NCI-H187 (cell line): ENCODE results near the gene TMPRSS11B.
"Not testable (repeated sequence)": the region's sequence is repeated elsewhere in the genome, so short reads cannot be mapped to it uniquely, and the experiment has no call there.

ENCODE experiments used
- DNase-seq, 2 experiments: peaks; one replicate each; lab custom pipeline; 2025; lab: John Stamatoyannopoulos, UW

TMPRSS11B gene, protein sequence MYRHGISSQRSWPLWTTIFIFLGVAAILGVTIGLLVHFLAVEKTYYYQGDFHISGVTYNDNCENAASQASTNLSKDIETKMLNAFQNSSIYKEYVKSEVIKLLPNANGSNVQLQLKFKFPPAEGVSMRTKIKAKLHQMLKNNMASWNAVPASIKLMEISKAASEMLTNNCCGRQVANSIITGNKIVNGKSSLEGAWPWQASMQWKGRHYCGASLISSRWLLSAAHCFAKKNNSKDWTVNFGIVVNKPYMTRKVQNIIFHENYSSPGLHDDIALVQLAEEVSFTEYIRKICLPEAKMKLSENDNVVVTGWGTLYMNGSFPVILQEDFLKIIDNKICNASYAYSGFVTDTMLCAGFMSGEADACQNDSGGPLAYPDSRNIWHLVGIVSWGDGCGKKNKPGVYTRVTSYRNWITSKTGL

DNA sequence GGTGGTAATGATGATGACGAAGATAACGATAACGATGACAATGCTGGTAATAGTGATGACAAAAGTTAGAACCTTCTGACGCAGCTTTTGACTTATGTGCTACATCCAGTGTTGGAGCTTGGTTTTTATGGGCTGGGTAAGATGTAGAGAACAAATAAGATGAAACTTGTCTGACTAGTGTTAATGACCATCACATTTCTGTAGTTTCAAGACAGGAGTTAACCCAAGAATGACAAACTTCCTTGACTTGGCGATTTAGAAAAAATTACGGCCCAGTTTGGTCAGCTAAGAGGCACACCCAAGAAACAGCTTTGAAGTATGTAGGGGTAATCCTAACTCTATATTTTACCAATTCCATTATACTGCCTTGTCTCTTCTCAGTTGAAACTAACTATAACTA is at the start of gene TMPRSS11B:
TMPRSS11B (minus strand) TSS at position 101 of the 400 bp plus-strand sequence. CDS start 136 bp downstream, outside the sequence.
- DNase-seq: no peak

DNA sequence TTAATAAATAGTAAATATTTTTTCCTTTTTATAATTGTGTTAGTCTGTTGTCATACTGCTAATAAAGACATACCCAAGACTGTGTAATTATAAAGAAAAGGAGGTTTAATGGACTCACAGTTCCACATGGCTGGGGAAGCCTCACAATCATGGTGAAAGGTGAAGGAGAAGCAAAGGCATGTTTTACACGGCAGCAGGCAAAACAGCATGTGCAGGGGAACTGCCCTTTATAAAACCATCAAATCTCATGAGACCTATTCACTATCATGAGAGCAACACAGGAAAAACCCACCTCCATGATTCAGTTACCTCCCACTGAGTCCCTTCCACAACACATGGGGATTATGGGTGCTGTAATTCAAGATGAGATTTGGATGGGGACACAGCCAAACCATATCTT is 45.8 kb upstream of the TMPRSS11B start:
- DNase-seq: no peak

DNA sequence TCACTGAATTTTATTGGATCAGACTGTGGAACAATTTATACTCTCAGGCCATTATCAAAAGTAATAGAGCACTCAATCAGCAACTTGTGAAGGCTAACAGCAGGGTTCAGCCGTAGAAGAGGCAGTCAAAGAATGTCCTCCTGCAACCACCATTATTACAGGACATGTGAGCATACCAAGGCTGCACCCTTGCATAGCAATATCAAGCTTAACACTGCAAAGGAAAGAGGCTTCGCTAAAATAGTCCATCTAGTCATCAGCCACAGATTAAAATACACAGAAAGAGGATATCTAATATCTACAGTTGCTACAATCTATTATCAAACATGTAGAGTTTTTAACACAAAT is 42.9 kb upstream of the TMPRSS11B start:
- no peak for DNase-seq

DNA sequence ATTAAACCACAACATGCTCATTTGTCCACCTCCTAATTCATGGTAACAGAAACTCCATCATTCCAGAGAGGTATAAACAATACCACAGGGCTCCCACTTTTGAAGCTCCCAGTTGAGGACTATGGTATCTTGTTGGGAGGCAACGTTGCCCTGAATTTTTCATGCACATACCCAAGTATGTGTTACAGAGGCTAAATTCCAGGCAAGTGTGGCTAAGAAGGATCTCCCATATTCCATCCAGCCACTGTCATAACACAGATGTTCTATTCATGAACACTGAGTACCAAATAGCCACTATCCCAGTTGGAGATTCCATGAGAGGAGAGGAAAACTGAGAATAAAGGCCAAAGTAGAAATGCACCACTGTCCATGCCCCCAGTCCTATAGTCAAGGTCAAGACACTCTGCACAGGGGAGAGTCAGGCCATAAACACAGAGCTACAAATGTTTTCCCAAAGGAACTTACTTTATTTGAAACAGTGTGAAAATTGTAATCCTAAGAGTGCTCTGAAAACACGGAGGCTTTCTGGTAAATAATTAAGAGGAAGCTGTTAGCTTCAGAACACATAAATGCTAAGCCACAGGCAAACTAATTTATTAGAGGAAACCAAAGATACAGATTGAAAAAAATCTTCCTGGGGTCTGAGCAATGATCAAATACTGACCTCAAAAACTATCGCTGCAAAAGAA is 42.4 kb upstream of the TMPRSS11B start:
- DNase-seq: no peak

DNA sequence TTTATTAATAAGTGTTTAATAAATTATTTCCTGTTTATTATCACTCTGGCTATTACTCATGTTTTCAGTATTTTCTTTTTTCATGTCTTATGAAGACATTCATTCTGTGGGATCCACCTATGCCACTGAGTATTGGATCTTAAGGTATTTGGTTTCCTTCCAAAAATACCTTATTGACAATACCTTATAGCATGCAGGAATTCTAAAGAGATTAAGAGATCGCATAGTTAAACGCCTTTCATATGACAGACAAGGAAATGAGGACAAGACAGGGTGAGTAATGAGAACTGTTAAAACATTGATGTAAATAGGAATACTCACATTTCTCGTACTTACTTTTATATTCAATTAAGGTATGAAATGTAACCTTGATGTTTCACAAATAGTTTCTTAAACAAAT is 38.2 kb upstream of the TMPRSS11B start:
- no peak for DNase-seq

DNA sequence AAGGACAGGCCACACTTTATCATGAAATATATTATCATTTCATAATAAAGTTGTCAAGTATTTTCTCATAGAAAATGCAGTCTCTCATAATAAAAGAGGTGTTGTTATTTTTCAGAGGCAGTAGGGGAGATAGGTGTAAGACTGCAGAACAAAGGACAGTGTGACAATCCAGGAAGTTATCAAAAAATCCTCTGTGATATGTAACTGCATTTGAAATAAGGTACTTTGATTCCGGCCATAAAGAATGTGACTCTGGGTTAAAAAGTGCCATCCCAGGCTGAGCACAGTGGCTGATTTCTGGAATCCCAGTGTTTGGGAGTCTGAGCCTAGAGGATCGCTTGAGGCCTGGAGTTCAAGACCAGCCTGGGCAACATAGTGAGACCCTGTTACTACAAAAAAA is 37.6 kb upstream of the TMPRSS11B start:
- no peak for DNase-seq

DNA sequence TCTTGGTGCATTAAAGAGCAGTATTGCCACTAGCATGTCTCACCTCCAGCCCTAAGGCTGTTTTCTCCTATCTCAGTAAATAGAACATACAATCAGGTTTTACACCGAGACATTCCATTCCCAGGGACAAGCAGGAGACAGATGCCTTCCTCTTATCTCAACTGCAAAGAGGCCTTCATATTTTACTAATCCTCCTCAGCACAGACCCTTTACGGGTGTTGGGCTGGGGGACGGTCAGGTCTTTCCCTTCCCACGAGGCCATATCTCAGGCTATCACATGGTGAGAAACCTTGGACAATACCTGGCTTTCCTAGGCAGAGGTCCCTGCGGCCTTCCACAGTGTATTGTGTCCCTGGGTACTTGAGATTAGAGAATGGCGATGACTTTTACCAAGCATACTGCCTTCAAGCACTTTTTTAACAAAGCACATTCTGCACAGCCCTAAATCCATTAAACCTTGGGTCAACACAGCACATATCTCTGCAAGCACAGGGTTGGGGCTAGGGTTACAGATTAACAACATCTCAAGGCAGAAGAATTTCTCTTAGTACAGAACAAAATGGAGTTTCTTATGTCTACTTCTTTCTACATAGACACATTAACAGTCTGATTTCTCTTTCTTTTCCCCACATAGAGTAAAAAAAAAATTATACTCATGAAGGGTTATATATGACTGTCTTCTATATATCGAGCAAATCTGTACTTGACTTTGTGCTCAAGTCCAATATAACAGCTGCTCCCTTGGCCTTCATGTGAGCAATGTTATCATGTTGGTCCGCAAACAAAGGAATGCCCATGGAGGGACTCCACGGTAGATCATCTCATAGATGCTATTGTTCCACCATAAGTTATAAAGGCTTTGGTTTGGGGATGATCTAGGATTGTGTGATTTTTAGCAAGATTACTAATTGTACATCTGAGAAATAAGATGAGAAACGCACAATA is 36.6 kb upstream of the TMPRSS11B start:
- not testable (repeated sequence) for DNase-seq

DNA sequence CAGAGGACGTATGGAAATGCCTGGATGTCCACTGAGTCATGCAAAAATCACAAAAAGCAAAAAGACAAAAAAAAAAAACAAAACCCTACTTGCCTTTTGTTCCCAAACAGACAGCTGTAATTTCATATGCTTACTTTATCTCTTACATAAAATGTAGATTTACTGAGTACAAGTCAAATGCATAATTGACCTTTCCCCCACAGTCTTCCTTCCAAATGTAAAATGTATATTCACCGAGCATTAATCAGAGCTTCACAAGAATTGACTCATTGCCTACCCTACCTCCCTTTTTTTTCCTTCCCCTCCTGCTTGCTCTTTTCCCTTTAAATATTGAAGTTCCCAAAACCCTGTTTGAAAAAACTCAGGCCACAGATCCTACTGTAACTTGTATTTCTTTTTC is 32.5 kb upstream of the TMPRSS11B start:
- no peak for DNase-seq

DNA sequence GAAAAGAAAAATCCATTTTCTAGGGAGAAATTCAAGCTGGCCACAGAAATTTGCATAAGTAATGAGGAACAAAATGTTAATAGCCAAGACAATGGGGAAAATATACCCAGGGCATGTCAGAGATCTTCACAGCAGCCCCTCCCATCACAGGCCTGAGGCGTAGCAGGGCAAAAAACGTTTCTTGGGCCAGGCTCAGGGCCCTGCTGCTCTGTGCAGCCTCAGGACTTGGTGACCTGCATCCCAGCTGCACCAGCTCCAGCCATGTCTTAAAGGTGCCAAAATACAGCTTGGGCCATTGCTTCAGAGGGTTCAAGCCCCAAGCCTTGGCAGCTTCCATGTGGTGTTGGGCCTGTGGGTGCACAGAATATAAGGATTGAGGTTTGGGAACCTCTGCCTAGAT is 32.1 kb upstream of the TMPRSS11B start:
- no peak for DNase-seq

DNA sequence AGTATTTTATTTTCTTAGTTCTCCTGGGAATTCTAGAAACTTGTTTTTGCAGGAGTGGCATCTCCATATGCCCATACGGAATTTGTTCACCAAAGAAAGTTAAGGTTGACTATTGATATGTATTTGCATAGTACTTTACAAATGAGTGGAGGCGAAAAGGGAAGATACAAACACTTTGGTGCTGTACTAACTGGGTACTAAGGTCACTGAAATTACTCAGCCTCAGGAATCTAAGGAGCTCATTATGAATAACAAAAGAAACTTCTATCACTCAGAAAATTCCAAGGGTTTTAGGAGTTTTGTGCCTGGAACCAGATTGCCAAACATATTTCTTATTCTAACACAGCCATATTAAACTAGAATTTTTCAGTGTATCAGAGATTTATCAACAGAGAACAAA is 27.4 kb upstream of the TMPRSS11B start:
- no peak for DNase-seq

DNA sequence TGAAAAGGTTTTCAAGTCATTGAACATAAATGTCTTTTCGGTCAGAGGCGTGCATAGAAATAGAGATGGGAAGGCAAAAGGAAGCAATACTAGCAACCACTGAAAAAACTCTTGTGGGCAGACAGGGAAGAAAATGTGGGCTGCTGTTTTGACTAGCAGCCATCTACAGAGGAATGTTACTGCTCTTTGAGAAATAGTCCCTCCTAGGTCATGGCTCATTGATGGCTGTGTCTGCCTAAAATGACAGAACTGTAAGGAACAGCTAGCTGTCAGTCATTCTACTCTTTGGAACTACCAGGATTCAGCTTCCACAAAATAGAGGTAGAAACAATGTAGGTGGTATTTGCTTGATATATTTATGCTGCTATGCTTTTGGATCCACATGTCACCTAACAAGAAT is 26.9 kb upstream of the TMPRSS11B start:
- DNase-seq: no peak

DNA sequence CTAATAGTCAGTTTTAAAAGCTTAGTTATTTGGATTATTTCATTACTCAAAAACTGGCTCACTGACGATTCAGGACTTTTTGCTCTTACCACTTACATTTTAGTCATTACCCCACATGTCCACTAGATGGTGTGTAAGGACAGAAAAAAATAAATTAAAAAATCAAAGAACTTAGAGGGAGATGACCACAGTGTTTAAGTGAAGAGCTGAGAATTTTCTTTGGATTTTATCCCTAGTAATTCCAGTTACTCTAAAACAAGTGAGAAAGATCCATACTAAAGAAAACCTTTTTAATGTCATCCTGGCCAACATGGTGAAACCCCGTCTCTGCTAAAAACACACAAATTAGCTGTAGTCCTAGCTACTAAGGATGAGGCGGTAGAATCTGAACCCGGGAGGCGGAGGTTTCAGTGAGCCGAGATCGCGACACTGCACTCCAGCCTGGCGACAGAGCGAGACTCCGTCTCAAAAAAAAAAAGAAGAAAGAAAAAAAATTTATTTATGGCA is 26.4 kb upstream of the TMPRSS11B start:
- peak in 1 of 2 experiments; percentile 18 for DNase-seq

DNA sequence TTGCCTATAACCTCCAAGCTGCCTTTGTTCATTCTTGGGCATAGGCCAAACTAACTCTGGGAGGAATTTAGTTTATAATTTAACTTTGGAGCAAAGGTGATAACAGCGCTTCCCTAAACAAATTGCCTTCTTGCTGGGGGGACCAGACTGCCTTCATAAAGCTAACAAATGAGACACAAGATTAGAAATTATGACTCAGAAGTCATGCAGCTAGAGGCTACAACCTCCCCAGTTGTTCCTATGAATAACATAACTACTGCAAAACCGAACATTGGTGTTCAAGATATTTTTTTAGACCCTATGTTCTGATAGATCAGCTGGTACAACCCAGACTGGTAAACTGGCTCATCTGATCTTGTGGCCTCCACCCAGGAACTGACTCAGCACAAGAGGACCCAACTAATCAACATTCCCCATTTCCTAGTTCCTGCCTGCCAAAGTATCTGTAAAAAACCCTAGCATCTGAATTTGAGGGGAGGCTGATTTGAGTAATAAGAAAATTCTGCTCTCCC is 22.0 kb upstream of the TMPRSS11B start:
- no peak for DNase-seq

DNA sequence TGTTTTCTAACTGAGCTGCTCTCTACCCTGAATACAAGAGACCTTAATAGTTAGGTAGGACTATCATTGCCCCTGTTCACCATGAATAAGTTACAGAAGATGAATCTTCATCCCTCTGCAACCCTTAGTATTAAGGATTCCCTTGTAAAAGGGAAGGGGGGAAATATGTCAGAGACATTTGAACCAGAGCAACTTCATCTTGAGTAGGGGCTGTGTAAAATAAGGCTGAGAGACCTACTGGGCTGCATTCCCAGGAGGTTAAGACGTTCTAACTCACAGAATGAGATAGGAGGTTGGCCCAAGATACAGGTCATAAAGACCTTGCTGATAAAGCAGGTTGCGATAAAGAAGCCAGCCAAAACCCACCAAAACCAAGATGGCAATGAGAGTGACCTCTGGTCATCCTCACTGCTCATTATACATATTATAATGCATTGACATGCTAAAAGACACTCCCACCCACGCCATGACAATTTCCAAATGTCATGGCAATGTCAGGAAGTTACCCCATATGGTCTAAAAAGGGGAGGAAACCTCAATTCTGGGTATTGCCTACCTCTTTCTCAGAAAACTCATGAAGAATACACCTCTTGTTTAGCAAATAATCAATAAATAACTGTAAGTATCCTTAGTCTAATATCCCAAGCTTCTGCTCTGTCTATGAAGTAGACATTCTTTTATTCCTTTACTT is 19.5 kb upstream of the TMPRSS11B start:
- DNase-seq: no peak

DNA sequence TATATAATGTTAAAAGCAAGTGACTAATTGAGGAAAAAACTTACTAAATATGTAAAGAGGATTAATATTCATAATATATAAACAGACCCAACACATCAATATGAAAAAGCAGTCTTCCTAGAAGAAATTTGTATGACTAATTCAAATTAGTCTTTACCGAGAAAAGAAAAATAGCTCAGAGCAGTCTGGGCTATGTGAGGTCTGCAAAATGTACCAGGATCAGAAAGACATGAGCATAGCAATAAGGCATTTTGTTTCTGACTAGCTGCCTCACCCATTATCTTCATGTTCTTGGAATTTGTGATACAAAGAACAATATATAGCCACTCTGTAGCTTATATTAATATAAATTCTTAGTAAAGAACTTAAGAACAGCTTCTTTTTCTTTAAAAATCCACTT is 13.7 kb upstream of the TMPRSS11B start:
- no peak for DNase-seq

DNA sequence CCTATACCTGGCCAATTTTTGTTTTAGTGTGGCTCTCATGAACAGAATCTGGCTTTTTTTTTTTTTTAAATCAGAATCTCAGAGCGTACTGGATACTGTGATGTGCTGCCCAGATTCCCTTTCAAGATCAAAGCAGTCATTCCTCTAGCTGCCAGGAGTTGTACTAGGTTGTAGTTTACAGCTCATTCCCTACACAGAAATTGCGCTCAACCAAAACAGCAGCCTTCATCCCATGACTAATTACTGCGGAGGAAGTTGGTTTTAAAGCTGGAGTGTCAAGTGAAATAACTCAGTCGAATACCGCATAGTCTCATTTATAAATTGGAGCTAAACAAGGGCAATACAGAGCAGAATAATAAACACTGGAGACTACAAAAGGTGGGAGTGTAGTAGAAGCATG is 12.2 kb upstream of the TMPRSS11B start:
- no peak for DNase-seq

DNA sequence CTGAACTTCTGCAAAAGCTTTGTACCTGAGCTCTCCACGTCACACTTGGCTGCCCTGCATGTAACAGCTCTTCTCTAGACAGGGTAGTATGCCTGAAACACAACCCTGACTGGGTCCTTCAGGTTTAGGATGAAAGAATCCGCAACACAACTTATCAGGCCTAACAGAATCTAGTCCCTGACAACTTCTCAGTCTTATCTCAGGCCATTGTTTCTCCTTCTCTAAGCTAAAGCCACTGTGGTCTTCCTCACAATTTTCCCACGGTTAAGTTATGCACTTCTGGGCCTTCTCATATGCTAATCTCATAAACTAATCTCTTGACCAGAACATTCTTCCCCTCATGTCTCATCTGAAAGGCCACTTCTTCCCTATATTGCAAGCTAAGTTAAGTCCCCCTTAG is 10.8 kb upstream of the TMPRSS11B start:
- DNase-seq: no peak

DNA sequence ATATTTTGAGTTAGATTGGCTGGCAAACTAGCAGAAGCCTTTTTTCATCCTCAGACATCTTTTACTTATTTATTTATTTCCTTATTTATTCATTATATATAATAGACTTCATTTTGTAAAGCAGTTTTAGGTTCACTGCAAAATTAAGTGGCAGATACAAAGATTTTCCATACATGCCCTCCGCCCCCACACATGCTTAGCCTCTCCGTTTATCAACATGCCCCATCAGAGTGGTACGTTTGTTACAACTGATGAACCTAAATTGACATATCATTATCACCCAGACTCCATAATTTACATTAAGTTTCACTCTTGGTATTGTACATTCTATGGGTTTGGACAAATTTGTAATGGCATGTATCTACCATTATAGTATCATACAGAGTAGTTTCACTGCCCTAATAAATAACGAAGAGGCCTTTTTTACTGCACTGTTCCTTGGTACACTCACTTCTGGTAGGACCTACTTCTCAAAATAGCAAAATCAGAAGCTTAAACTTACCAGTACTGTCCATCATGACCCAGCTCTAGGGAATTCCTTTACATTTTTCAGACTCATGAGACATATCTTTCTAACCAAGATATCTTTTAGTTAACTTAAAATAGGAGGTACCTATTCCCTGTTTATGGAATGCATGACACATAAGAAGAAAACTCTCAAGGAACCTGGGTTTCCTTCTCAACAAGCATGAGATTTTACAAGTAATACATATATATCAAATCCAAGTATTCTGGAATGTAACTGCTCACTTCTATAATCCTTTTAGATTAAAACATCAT is 4.8 kb upstream of the TMPRSS11B start:
- no peak for DNase-seq

DNA sequence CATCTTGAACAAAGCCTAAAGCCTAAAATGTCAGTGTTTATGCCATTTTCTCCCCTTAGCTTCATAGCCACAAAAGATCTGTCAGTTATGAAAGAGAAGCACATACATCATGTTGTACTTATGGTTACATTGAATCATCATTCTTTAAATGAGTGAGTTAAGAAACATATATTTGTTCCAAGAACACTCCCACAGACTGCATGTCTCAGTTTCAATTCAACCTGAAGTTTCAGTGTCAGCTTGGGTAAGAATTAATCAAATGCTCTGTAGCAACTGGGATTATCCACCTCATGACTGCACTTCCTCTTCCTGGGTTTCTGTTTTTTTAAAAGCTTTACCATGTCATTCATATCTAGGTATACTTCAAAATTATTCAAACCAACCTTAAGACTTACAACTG is 3.9 kb upstream of the TMPRSS11B start:
- DNase-seq: no peak

DNA sequence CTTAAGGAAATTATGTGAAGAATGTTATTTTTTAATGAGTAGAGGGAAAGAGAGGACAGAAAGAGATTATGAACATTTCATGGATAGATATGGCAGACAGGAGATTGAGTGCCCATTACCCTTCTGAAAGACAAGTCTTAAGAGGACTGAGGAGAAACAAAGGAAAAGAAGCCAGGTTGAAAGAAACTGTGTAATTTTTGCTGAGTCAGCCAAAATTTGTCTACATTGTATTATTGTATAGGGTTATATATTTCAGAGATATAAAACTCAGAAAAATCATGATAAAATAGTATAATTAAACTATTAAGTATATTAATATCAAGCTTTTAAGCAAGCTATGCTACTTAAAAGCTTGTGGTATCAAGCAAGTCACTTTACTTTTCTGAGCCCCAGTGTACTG is 4.9 kb downstream of the TMPRSS11B start:
- DNase-seq: no peak

DNA sequence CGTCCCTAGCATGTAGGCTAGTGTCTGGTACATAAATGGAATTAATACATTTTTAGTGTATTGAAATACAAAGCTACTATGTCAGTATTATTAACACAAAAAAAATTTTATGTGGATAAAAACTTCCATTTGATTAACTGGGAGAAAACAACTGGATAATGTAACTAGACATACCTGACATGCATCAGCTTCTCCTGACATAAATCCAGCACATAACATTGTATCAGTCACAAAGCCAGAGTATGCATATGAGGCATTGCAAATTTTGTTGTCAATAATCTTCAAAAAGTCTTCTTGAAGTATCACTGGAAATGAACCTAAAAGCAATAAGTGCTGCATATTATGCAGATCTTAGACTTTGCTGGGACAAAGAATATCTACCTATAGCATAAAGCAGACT is 16.9 kb downstream of the TMPRSS11B start:
- no peak for DNase-seq
